ENCODE measurements around the gene PLS3. TPM values are rescaled to one million over a fixed set of nuclear protein-coding genes. Genes with fewer than 3 reads are reported as not detected.

The PLS3 gene
- total and polyA plus RNA-seq, 2 of the 4 experiments (the other 2 are of a cell fraction): 158 to 252 TPM

- no peak for ATAC-seq (ENCODE audit: low read depth)
- Histone ChIP-seq H3K4ac (ENCODE audit: low read depth, low read length) (no peak overlapping the region), H4K8ac (ENCODE audit: low read depth in 2 of 2, low read length in 2 of 2) (no peak overlapping the region), H3K9me1 (ENCODE audit: insufficient read depth, low read length) (no peaks in the 10 kb centered on the region), H4K91ac (ENCODE audit: insufficient read depth, low read depth, low read length) (no peak overlapping the region), H3K4me2 (ENCODE audit: low read depth, low read length) (peak overlapping the region; percentile 62), H3K23ac (ENCODE audit: low read depth, low read length) (no peak overlapping the region), H3K14ac (replicated peaks; ENCODE audit: low read depth, low read length) (no peak overlapping the region), H4K20me1 (ENCODE audit: insufficient read depth, low read length) (peaks cover 7% of the 10 kb centered on the region; the same call in 1 of the 2 replicates), H3K27me3 (ENCODE audit: control insufficient read depth, insufficient read depth, low read length) (peaks cover 2% of the 10 kb centered on the region; the same call in 1 of the 2 replicates), H3K9ac (ENCODE audit: low read depth, low read length) (no peak overlapping the region), H2AFZ (replicated peaks; ENCODE audit: low read length, poor library complexity) (no peak overlapping the region), H3K56ac (ENCODE audit: extremely low read depth, insufficient read depth, low read length) (no peak overlapping the region), H3K4me3 (ENCODE audit: insufficient read depth, low read depth, low read length) (no peak overlapping the region), H3K27ac (ENCODE audit: insufficient read depth, low read length) (no peak overlapping the region; the same call in 1 of the 2 replicates), H3K9me3 (ENCODE audit: control insufficient read depth, insufficient read depth, low read length) (no peaks in the 10 kb centered on the region), H3K36me3 (ENCODE audit: control insufficient read depth, insufficient read depth, low read length) (no peaks in the 10 kb centered on the region), H2BK120ac (ENCODE audit: low read depth, low read length) (no peak overlapping the region), H3K4me1 (ENCODE audit: control insufficient read depth, insufficient read depth, low read length) (peaks cover 3% of the 10 kb centered on the region), H3K79me1 (ENCODE audit: low read depth in 1 of 2, low read length in 2 of 2) (peaks cover 0 to 5% of the 10 kb centered on the region in 2 experiments; a peak in 1 of 4 replicates), H2AK5ac (ENCODE audit: low read depth, low read length) (no peak overlapping the region), H2BK5ac (ENCODE audit: low read depth, low read length, poor library complexity, severe bottlenecking) (no peak overlapping the region), H2BK15ac (ENCODE audit: low read depth, low read length) (no peak overlapping the region), H2AK9ac (replicated peaks; ENCODE audit: low read depth, low read length, poor library complexity) (no peak overlapping the region), H2BK20ac (ENCODE audit: low read depth, low read length) (no peak overlapping the region), H4K5ac (ENCODE audit: low read depth, low read length) (no peak overlapping the region), H3K18ac (ENCODE audit: low read depth, low read length) (no peak overlapping the region)
- no CpG with 5 or more reads among the region's 4 CpGs for WGBS, 2 experiments (ENCODE audit: extremely low coverage in 2 of 2, insufficient read length in 1 of 2)
- ChIA-PET CTCF (no interaction called here), POLR2A (ENCODE audit: unreplicated experiment) (interaction anchor here (0.6 kb wide), 1 partner anchor 91 kb away, joined by 5 read pairs; no protein-coding TSS in a partner anchor)
- no peak for TF ChIP-seq ELK1 (IDR thresholded peaks at IDR 0.05; ENCODE audit: borderline replicate concordance, low read depth, low read length)
- no peak for TF ChIP-seq MXI1 (IDR thresholded peaks at IDR 0.05; ENCODE audit: borderline replicate concordance, low read depth, low read length)
- TF ChIP-seq SMC3 (IDR thresholded peaks at IDR 0.05; ENCODE audit: low read depth, low read length): no peak
- no peak for TF ChIP-seq RFX5 (IDR thresholded peaks at IDR 0.05; ENCODE audit: low read depth, low read length)
- TF ChIP-seq NFE2L2 (IDR thresholded peaks at IDR 0.05; ENCODE audit: low read depth, low read length): no peak
- TF ChIP-seq CHD1 (IDR thresholded peaks at IDR 0.05; ENCODE audit: low read depth, low read length): no peak
- peak; percentile 71 for TF ChIP-seq CEBPB (IDR thresholded peaks at IDR 0.05; ENCODE audit: low read depth, low read length)
- in situ Hi-C loops (cut with MboI; ENCODE audit: low sequenced_read_pairs): loop anchor here (5.0 kb wide), 1 partner anchor 221 kb away; no protein-coding TSS in a partner anchor
- intact Hi-C loops (cut with micrococcal nuclease): loop anchor here (2.0 to 5.0 kb wide), 2 partner anchors 233 to 331 kb away; partner anchors contain the start of gene LRCH2
- no TSS peak for BruUV-seq (replicated peaks)
- dilution Hi-C loops (cut with HindIII; ENCODE audit: low sequenced_read_pairs, unreplicated experiment): no loop called here
- no peak for DNase-seq
Observed at GRCh38 chrX:115563633-115564162, 2.7 kb downstream of the PLS3 start.

All from IMR-90 (cell line).